HepG2 (cell line): ENCODE measurements around the gene HS3ST5. TPM values are rescaled to one million over a fixed set of nuclear protein-coding genes. Genes with fewer than 3 reads are reported as not detected.

Source experiments
- CBX2 ChIP-seq, 2 experiments: fragments of 200-600 bp in 1 of 2; sonication (generic); formaldehyde crosslinking in 1 of 2; IDR thresholded peaks; 2 replicates each; pipeline versions ENCODE4 v1.7.0 to v1.8.1; 2018 to 2022; ENCODE audit warnings: low read depth in 2 of 2, low read length in 1 of 2, mild to moderate bottlenecking in 1 of 2, missing genetic modification reagents in 1 of 2
- CREB1 ChIP-seq, 2 experiments: fragments of 450-650 bp in 1 of 2; IDR thresholded peaks; 2 replicates each; pipeline ENCODE4 v1.6.1; 2016 to 2017; ENCODE audit warnings: control low read depth in 1 of 2, mild to moderate bottlenecking in 1 of 2, missing compliant biosample characterization in 1 of 2, missing genetic modification characterization in 1 of 2
- FOXC1 ChIP-seq: sonication (generic); formaldehyde crosslinking; IDR thresholded peaks from 2 replicates; pipeline ENCODE4 v1.8.0; 2022; ENCODE audit warnings: mild to moderate bottlenecking, missing genetic modification reagents, borderline replicate concordance
- PAWR ChIP-seq: sonication (generic); formaldehyde crosslinking; IDR thresholded peaks from 2 replicates; pipeline ENCODE4 v1.4.0; 2020; ENCODE audit warnings: missing genetic modification reagents, mild to moderate bottlenecking, borderline replicate concordance
- ZNF230 ChIP-seq: sonication (generic); formaldehyde crosslinking; IDR thresholded peaks from 2 replicates; pipeline ENCODE4 v1.4.0; 2020; ENCODE audit warnings: mild to moderate bottlenecking, missing genetic modification reagents
- ZNF296 ChIP-seq: sonication (generic); formaldehyde crosslinking; conservative IDR thresholded peaks from 2 replicates; pipeline ENCODE4 v1.5.0; 2020; ENCODE audit warnings: mild to moderate bottlenecking, missing genetic modification reagents
- polyA plus RNA-seq, 8 experiments: library from polyadenylated mRNA; depleted of rRNA in 3 of 8; stranded (reverse) in 7 of 8; unstranded in 1 of 8; fragments of >200 nt; fragmentation: Illumina TruSeq in 4 of 8; extraction: Trizol in 4 of 8; gene quantifications; 2 replicates each; pipeline versions ENCODE4 v1.2.1 to v1.2.3, GENCODE V29; 2011 to 2016; ENCODE audit warnings: low read depth in 4 of 8, missing spikeins in 1 of 8, mixed read lengths in 1 of 8; ENCODE audit not compliant: insufficient read depth in 1 of 8
- total RNA-seq, 5 experiments: library from RNA; depleted of rRNA; stranded (reverse); fragments of >200 nt; fragmentation: Illumina TruSeq; extraction: Trizol; gene quantifications; 2 replicates each; pipeline ENCODE4 v1.2.3, GENCODE V29; 2016; ENCODE audit warnings: low read depth in 1 of 5
- TF ChIP-seq, protein P1 (sequence below): sonication (generic); formaldehyde crosslinking; conservative IDR thresholded peaks from 2 replicates; pipeline ENCODE4 v1.4.0; 2020; ENCODE audit warnings: missing genetic modification reagents
- TF ChIP-seq, protein P2 (sequence below): sonication (generic); formaldehyde crosslinking; IDR thresholded peaks from 2 replicates; pipeline ENCODE4 v1.4.0; 2020; ENCODE audit warnings: missing genetic modification reagents
- TF ChIP-seq, protein P3 (sequence below): sonication (generic); formaldehyde crosslinking; IDR thresholded peaks from 2 replicates; pipeline ENCODE4 v1.8.1; 2022; ENCODE audit warnings: low read depth, mild to moderate bottlenecking, missing genetic modification reagents
- TF ChIP-seq, protein P4 (sequence below), 2 experiments: sonication (generic) in 1 of 2; formaldehyde crosslinking in 1 of 2; IDR thresholded peaks; 2 replicates each; pipeline versions ENCODE4 v1.4.0 to v1.6.1; 2018 to 2020; ENCODE audit warnings: missing genetic modification reagents in 2 of 2, borderline replicate concordance in 1 of 2, low read depth in 1 of 2, mild to moderate bottlenecking in 1 of 2, missing biosample characterization in 1 of 2
- TF ChIP-seq, protein P5 (sequence below), 2 experiments: fragments of 450-650 bp in 1 of 2; sonication (generic) in 1 of 2; formaldehyde crosslinking; IDR thresholded peaks; 2 replicates each; pipeline versions ENCODE4 v1.5.0 to v1.8.0; 2020 to 2022; ENCODE audit warnings: mild to moderate bottlenecking in 1 of 2, missing genetic modification reagents in 1 of 2
- TF ChIP-seq, protein P6 (sequence below): sonication (generic); formaldehyde crosslinking; IDR thresholded peaks from 2 replicates; pipeline ENCODE4 v1.5.0; 2020; ENCODE audit warnings: mild to moderate bottlenecking, low read depth, missing genetic modification reagents, borderline replicate concordance
- TF ChIP-seq, protein P7 (sequence below): sonication (generic); formaldehyde crosslinking; IDR thresholded peaks from 2 replicates; pipeline ENCODE4 v1.4.0; 2020; ENCODE audit warnings: low read depth, missing genetic modification reagents

HS3ST5 gene
- total and polyA plus RNA-seq, 2 of the 13 experiments (the other 11 are each of a cell fraction or from before 2014, with no cell fraction given): 1.1 to 1.6 TPM

DNA sequence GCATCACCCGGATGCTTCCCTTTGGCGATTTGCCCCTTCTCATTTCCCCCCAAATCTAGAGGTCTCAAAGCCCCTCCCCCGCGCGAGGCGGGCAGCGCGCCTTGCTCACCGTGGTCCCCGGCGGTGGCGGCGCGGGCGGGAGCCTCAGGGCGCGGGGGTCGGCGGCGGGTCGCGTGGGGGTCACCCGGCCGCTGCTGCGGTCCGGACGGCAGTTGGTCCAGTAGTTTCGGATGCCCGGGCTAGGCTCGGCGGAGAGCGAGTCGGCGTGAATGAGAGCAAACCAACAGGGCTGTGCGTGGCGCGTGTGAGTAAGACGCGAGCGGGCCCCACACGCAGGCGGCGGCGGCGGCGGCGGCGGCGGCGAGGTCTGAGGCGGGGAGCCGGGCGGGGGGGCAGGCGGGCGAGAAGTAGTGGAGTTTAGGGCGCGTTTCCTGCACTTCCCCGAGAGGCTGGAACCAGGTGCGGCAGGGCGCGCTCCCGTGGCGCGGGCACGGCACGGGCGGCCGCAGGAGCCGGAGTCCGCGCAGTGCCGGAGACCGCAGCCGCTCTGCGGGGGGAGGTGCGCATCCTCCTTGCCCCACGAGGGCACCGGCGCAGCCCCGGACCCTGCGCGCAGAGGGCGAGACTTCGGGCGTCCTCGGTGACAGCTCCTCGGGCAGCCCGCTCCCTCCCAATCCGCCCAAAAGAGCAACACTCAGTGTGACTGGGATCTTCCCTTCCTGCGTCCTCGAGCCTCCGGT, 567 bp downstream of the HS3ST5 start (continued):
- TF ChIP-seq, protein P1, sequence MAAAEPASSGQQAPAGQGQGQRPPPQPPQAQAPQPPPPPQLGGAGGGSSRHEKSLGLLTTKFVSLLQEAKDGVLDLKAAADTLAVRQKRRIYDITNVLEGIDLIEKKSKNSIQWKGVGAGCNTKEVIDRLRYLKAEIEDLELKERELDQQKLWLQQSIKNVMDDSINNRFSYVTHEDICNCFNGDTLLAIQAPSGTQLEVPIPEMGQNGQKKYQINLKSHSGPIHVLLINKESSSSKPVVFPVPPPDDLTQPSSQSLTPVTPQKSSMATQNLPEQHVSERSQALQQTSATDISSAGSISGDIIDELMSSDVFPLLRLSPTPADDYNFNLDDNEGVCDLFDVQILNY (CRISPR knock-in tag): no peak
- TF ChIP-seq ZNF296 (CRISPR knock-in tag): no peak
- TF ChIP-seq CBX2 (IDR thresholded peaks at IDR 0.05; ENCODE audit: low read depth, low read length): no peak
- no peak for TF ChIP-seq CBX2 (CRISPR knock-in tag; IDR thresholded peaks at IDR 0.05; ENCODE audit: low read depth)
- TF ChIP-seq, protein P2, sequence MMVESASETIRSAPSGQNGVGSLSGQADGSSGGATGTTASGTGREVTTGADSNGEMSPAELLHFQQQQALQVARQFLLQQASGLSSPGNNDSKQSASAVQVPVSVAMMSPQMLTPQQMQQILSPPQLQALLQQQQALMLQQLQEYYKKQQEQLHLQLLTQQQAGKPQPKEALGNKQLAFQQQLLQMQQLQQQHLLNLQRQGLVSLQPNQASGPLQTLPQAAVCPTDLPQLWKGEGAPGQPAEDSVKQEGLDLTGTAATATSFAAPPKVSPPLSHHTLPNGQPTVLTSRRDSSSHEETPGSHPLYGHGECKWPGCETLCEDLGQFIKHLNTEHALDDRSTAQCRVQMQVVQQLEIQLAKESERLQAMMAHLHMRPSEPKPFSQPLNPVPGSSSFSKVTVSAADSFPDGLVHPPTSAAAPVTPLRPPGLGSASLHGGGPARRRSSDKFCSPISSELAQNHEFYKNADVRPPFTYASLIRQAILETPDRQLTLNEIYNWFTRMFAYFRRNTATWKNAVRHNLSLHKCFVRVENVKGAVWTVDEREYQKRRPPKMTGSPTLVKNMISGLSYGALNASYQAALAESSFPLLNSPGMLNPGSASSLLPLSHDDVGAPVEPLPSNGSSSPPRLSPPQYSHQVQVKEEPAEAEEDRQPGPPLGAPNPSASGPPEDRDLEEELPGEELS (CRISPR knock-in tag): no peak
- TF ChIP-seq, protein P3, sequence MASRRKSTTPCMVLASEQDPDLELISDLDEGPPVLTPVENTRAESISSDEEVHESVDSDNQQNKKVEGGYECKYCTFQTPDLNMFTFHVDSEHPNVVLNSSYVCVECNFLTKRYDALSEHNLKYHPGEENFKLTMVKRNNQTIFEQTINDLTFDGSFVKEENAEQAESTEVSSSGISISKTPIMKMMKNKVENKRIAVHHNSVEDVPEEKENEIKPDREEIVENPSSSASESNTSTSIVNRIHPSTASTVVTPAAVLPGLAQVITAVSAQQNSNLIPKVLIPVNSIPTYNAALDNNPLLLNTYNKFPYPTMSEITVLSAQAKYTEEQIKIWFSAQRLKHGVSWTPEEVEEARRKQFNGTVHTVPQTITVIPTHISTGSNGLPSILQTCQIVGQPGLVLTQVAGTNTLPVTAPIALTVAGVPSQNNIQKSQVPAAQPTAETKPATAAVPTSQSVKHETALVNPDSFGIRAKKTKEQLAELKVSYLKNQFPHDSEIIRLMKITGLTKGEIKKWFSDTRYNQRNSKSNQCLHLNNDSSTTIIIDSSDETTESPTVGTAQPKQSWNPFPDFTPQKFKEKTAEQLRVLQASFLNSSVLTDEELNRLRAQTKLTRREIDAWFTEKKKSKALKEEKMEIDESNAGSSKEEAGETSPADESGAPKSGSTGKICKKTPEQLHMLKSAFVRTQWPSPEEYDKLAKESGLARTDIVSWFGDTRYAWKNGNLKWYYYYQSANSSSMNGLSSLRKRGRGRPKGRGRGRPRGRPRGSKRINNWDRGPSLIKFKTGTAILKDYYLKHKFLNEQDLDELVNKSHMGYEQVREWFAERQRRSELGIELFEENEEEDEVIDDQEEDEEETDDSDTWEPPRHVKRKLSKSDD (CRISPR knock-in tag): no peak
- TF ChIP-seq FOXC1 (CRISPR knock-in tag): peak; percentile 47
- TF ChIP-seq ZNF230 (CRISPR knock-in tag): no peak
- no peak for TF ChIP-seq CREB1 (IDR thresholded peaks at IDR 0.05)
- no peak for TF ChIP-seq CREB1 (CRISPR knock-in tag; IDR thresholded peaks at IDR 0.05)
- TF ChIP-seq, protein P4, sequence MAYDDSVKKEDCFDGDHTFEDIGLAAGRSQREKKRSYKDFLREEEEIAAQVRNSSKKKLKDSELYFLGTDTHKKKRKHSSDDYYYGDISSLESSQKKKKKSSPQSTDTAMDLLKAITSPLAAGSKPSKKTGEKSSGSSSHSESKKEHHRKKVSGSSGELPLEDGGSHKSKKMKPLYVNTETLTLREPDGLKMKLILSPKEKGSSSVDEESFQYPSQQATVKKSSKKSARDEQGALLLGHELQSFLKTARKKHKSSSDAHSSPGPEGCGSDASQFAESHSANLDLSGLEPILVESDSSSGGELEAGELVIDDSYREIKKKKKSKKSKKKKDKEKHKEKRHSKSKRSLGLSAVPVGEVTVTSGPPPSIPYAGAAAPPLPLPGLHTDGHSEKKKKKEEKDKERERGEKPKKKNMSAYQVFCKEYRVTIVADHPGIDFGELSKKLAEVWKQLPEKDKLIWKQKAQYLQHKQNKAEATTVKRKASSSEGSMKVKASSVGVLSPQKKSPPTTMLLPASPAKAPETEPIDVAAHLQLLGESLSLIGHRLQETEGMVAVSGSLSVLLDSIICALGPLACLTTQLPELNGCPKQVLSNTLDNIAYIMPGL (CRISPR knock-in tag; IDR thresholded peaks at IDR 0.05; ENCODE audit: borderline replicate concordance in 1 of 2, low read depth in 1 of 2): no peak
- TF ChIP-seq, protein P5, sequence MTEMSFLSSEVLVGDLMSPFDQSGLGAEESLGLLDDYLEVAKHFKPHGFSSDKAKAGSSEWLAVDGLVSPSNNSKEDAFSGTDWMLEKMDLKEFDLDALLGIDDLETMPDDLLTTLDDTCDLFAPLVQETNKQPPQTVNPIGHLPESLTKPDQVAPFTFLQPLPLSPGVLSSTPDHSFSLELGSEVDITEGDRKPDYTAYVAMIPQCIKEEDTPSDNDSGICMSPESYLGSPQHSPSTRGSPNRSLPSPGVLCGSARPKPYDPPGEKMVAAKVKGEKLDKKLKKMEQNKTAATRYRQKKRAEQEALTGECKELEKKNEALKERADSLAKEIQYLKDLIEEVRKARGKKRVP (CRISPR knock-in tag; IDR thresholded peaks at IDR 0.05): no peak
- TF ChIP-seq PAWR (CRISPR knock-in tag): no peak
- TF ChIP-seq, protein P6, sequence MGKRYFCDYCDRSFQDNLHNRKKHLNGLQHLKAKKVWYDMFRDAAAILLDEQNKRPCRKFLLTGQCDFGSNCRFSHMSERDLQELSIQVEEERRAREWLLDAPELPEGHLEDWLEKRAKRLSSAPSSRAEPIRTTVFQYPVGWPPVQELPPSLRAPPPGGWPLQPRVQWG (CRISPR knock-in tag): no peak
- TF ChIP-seq, protein P7, sequence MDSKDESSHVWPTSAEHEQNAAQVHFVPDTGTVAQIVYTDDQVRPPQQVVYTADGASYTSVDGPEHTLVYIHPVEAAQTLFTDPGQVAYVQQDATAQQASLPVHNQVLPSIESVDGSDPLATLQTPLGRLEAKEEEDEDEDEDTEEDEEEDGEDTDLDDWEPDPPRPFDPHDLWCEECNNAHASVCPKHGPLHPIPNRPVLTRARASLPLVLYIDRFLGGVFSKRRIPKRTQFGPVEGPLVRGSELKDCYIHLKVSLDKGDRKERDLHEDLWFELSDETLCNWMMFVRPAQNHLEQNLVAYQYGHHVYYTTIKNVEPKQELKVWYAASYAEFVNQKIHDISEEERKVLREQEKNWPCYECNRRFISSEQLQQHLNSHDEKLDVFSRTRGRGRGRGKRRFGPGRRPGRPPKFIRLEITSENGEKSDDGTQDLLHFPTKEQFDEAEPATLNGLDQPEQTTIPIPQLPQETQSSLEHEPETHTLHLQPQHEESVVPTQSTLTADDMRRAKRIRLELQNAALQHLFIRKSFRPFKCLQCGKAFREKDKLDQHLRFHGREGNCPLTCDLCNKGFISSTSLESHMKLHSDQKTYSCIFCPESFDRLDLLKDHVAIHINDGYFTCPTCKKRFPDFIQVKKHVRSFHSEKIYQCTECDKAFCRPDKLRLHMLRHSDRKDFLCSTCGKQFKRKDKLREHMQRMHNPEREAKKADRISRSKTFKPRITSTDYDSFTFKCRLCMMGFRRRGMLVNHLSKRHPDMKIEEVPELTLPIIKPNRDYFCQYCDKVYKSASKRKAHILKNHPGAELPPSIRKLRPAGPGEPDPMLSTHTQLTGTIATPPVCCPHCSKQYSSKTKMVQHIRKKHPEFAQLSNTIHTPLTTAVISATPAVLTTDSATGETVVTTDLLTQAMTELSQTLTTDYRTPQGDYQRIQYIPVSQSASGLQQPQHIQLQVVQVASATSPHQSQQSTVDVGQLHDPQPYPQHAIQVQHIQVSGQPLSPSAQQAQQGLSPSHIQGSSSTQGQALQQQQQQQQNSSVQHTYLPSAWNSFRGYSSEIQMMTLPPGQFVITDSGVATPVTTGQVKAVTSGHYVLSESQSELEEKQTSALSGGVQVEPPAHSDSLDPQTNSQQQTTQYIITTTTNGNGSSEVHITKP (CRISPR knock-in tag): no peak
